ENCODE measurements around the gene BLMH. TPM values are rescaled to one million over a fixed set of nuclear protein-coding genes. Genes with fewer than 3 reads are reported as not detected.

Gene BLMH
- total and polyA plus RNA-seq, 4 donors = 4.2 to 17.5 (median 12.9) TPM

- DNase-seq (ENCODE audit: low spot score) = no peak
- WGBS = 97% methylated on average over 6 of the region's 6 CpGs
- Histone ChIP-seq H3K9ac (ENCODE audit: low read depth in 1 of 2, low read length in 2 of 2) (no peak overlapping the region), H3K4me3 (ENCODE audit: low read depth in 1 of 3, low read length in 3 of 3) (no peak overlapping the region), H3K9me3 (ENCODE audit: control insufficient read depth in 4 of 4, low read length in 3 of 4) (no peaks in the 10 kb centered on the region), H3K36me3 (ENCODE audit: control insufficient read depth in 4 of 4, insufficient read depth in 3 of 4, low read depth in 1 of 4, low read length in 3 of 4) (no peaks in the 10 kb centered on the region), H3K27me3 (ENCODE audit: control insufficient read depth in 4 of 4, insufficient read depth in 4 of 4, low read length in 3 of 4) (peaks cover 0 to 2% (median 0%) of the 10 kb centered on the region in 4 donors), H3K27ac (ENCODE audit: low read depth in 1 of 2, low read length in 2 of 2) (no peak overlapping the region), H3K4me1 (ENCODE audit: control insufficient read depth in 4 of 4, insufficient read depth in 4 of 4, low read length in 3 of 4) (no peaks in the 10 kb centered on the region)
- no peak for TF ChIP-seq NR2F2 (IDR thresholded peaks at IDR 0.05)
- no peak for TF ChIP-seq MAX (IDR thresholded peaks at IDR 0.05)
- TF ChIP-seq REST (IDR thresholded peaks at IDR 0.05) = no peak
- TF ChIP-seq RXRA (IDR thresholded peaks at IDR 0.05) = no peak
- no peak for TF ChIP-seq ZBTB33 (IDR thresholded peaks at IDR 0.05)
- no peak for TF ChIP-seq RAD21 (IDR thresholded peaks at IDR 0.05)
- no peak for TF ChIP-seq FOXA2 (IDR thresholded peaks at IDR 0.05)
- no peak for TF ChIP-seq JUND (IDR thresholded peaks at IDR 0.05)
- TF ChIP-seq HNF4A (conservative IDR thresholded peaks at IDR 0.05) = no peak
- TF ChIP-seq YY1 (IDR thresholded peaks at IDR 0.05) = no peak
- no peak for TF ChIP-seq GABPA (IDR thresholded peaks at IDR 0.05 in 1 of 2, conservative IDR thresholded peaks at IDR 0.05 in 1 of 2)
- no peak for TF ChIP-seq EGR1 (IDR thresholded peaks at IDR 0.05; ENCODE audit: low read depth in 2 of 2)
- TF ChIP-seq SP1 (IDR thresholded peaks at IDR 0.05) = no peak
- TF ChIP-seq FOXA1 (IDR thresholded peaks at IDR 0.05) = no peak
- no peak for TF ChIP-seq CTCF (IDR thresholded peaks at IDR 0.05; ENCODE audit: low read depth, low read length, missing input control)
Measured at GRCh38 chr17:30309591-30309990, 17.8 kb upstream of the BLMH start.

GRCh38 chr17:30308406-30308805, 16.7 kb upstream of the BLMH start:
- no peak overlapping the region for H3K9ac ChIP-seq (ENCODE audit: low read depth in 1 of 2, low read length in 2 of 2)
- peaks cover 0 to 2% (median 0%) of the 10 kb centered on the region in 4 donors for H3K27me3 ChIP-seq (ENCODE audit: control insufficient read depth in 4 of 4, insufficient read depth in 4 of 4, low read length in 3 of 4)
- no peaks in the 10 kb centered on the region for H3K4me1 ChIP-seq (ENCODE audit: control insufficient read depth in 4 of 4, insufficient read depth in 4 of 4, low read length in 3 of 4)
- no peak for TF ChIP-seq ZBTB33 (IDR thresholded peaks at IDR 0.05)
- no peak for TF ChIP-seq RXRA (IDR thresholded peaks at IDR 0.05)
- TF ChIP-seq EGR1 (IDR thresholded peaks at IDR 0.05; ENCODE audit: low read depth in 2 of 2) = no peak
- TF ChIP-seq YY1 (IDR thresholded peaks at IDR 0.05) = no peak
- no peak for TF ChIP-seq MAX (IDR thresholded peaks at IDR 0.05)
- TF ChIP-seq FOXA2 (IDR thresholded peaks at IDR 0.05) = no peak
- no peak for TF ChIP-seq CTCF (IDR thresholded peaks at IDR 0.05; ENCODE audit: low read depth, low read length, missing input control)
- no peak for TF ChIP-seq RAD21 (IDR thresholded peaks at IDR 0.05)
- no peak for TF ChIP-seq ATF3 (IDR thresholded peaks at IDR 0.05)
- TF ChIP-seq TAF1 (conservative IDR thresholded peaks at IDR 0.05) = no peak
- no peak for TF ChIP-seq FOXA1 (IDR thresholded peaks at IDR 0.05)
- no peak for DNase-seq (ENCODE audit: low spot score)
- 74% methylated on average over 2 of the region's 2 CpGs for WGBS
- H3K27ac ChIP-seq (ENCODE audit: low read depth in 1 of 2, low read length in 2 of 2) = no peak overlapping the region
- no peak overlapping the region for H3K4me3 ChIP-seq (ENCODE audit: low read depth in 1 of 3, low read length in 3 of 3)
- H3K9me3 ChIP-seq (ENCODE audit: control insufficient read depth in 4 of 4, low read length in 3 of 4) = no peaks in the 10 kb centered on the region
- no peaks in the 10 kb centered on the region for H3K36me3 ChIP-seq (ENCODE audit: control insufficient read depth in 4 of 4, insufficient read depth in 3 of 4, low read depth in 1 of 4, low read length in 3 of 4)
